SU-DHL-6 (cell line): ENCODE data around the gene SEH1L.

ENCODE experiments used
- H2AFZ ChIP-seq: fragments of 200-600 bp; sonication (generic); 2 replicates; pipeline ENCODE4 v1.6.1; 2014; ENCODE audit warnings: low read depth, mild to moderate bottlenecking, moderate library complexity, mixed read lengths, antibody characterized with exemption, low read length; ENCODE audit not compliant: severe bottlenecking
- H3F3A ChIP-seq: fragments of 200-600 bp; shearing (Covaris generic); 2 replicates; pipeline ENCODE4 v1.6.0; 2016; ENCODE audit warnings: antibody characterized with exemption, mild to moderate bottlenecking; ENCODE audit not compliant: insufficient read depth
- H3K27ac ChIP-seq: fragments of 200-600 bp; sonication (generic); 2 replicates; pipeline ENCODE4 v1.5.1; 2016; ENCODE audit warnings: low read depth, mild to moderate bottlenecking, low read length, moderate library complexity, mixed read lengths
- H3K27me3 ChIP-seq: fragments of 200-600 bp; sonication (generic), shearing (Covaris generic); 2 replicates; pipeline ENCODE4 v1.6.0; 2014; ENCODE audit warnings: mild to moderate bottlenecking, low read length
- H3K36me3 ChIP-seq: fragments of 200-600 bp; sonication (generic); 2 replicates; pipeline ENCODE4 v1.6.1; 2014; ENCODE audit warnings: mild to moderate bottlenecking, low read length, mixed read lengths
- H3K4me2 ChIP-seq: fragments of 300-600, 200-600 bp; shearing (Covaris generic), sonication (generic); 2 replicates; pipeline ENCODE4 v1.6.0; 2014; ENCODE audit warnings: low read length, low read depth, mild to moderate bottlenecking; ENCODE audit not compliant: poor library complexity, severe bottlenecking
- H3K4me3 ChIP-seq: fragments of 200-600 bp; sonication (generic); 2 replicates; pipeline ENCODE4 v1.5.1; 2014; ENCODE audit warnings: antibody characterized with exemption, low read length, mild to moderate bottlenecking, mixed read lengths; ENCODE audit not compliant: insufficient read depth, poor library complexity, severe bottlenecking
- H3K79me2 ChIP-seq: fragments of 200-600 bp; sonication (generic); 2 replicates; pipeline ENCODE4 v1.6.1; 2014; ENCODE audit warnings: mild to moderate bottlenecking, low read length, moderate library complexity; ENCODE audit not compliant: insufficient read depth
- H3K9ac ChIP-seq: fragments of 200-600 bp; sonication (generic); 2 replicates; pipeline ENCODE4 v1.7.0; 2014; ENCODE audit warnings: mild to moderate bottlenecking, low read length
- H3K9me2 ChIP-seq: fragments of 200-600 bp; sonication (generic); replicated peaks from 2 replicates; pipeline ENCODE4 v1.6.1; 2014; ENCODE audit warnings: low read length; ENCODE audit not compliant: insufficient read depth
- H3K9me3 ChIP-seq: fragments of 200-600 bp; sonication (generic); 2 replicates; pipeline ENCODE4 v1.6.1; 2014; ENCODE audit warnings: low read length, mixed read lengths; ENCODE audit not compliant: insufficient read depth
- H4K20me1 ChIP-seq: fragments of 200-600 bp; sonication (generic); 2 replicates; pipeline ENCODE4 v1.6.1; 2014; ENCODE audit warnings: low read depth, mild to moderate bottlenecking, antibody characterized with exemption, low read length, moderate library complexity, mixed read lengths
- CTCF ChIP-seq: fragments of 200-600 bp; sonication (generic); IDR thresholded peaks from one replicate; pipeline ENCODE4 v1.5.1; 2017; ENCODE audit warnings: antibody characterized with exemption, mild to moderate bottlenecking, low read length, moderate library complexity; ENCODE audit not compliant: insufficient read depth, poor library complexity, severe bottlenecking
- EZH2phosphoT487 ChIP-seq: fragments of 200-600 bp; sonication (generic), shearing (Covaris generic); conservative IDR thresholded peaks from 2 replicates; pipeline ENCODE4 v1.6.1; 2018; ENCODE audit warnings: mild to moderate bottlenecking, antibody characterized with exemption, low read length, moderate library complexity, mixed read lengths

Gene SEH1L

GRCh38 chr18:12911025-12911928 is 36.5 kb upstream of the SEH1L start:
- no peak for TF ChIP-seq EZH2phosphoT487
- no peak for TF ChIP-seq CTCF
- Histone ChIP-seq H3K27me3 (no peaks in the 10 kb centered on the region), H3K4me3 (no peak overlapping the region), H3K9ac (no peak overlapping the region), H3K27ac (no peak overlapping the region), H3K9me3 (no peaks in the 10 kb centered on the region), H3K4me2 (no peak overlapping the region), H3K36me3 (no peaks in the 10 kb centered on the region), H3K79me2 (no peaks in the 10 kb centered on the region), H4K20me1 (no peaks in the 10 kb centered on the region), H2AFZ (no peak overlapping the region), H3F3A (no peaks in the 10 kb centered on the region), H3K9me2 (no peaks in the 10 kb centered on the region)

DNA sequence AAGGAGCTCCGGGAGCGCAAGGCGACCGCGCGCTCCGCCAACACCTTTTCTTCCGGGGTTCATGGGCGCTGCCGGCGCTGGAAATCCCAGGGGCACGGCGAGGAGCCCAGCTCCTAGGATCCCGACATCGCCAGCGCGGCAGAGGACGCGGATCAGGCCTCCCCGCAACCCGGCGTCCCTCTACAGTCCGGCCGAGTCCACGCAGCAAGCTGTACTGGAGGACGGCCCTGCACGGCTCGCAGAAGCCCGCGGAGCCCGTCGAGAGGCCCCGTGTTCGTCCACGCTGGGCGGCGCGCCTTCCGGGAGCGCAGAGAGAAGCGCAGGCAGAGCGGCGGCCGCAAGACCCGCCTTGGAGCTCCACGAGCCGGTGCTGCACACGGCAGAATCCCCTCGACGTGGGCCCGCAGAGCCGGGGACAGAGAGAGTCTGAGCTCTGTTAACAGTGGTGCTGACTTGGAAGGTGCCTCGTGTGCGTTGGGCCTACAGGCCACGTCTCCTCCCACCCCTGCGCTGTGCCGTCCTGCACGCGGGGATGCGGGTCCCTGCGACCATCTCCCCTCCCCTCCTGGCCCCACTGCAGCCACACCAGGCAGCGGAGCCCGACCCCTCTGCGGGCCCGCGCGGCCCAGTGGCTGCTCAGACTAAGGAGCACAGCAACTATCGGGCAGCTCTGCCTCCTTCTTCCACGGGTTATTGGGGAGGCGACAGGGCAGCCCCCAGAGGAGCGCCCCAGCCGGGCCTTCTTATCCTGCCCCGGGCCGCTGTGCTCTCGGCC is 35.7 kb upstream of the SEH1L start:
- H2AFZ ChIP-seq: no peak overlapping the region
- H3F3A ChIP-seq: no peaks in the 10 kb centered on the region
- no peaks in the 10 kb centered on the region for H3K9me3 ChIP-seq
- no peaks in the 10 kb centered on the region for H3K36me3 ChIP-seq
- H4K20me1 ChIP-seq: no peaks in the 10 kb centered on the region
- no peaks in the 10 kb centered on the region for H3K27me3 ChIP-seq
- H3K27ac ChIP-seq: no peak overlapping the region
- H3K9me2 ChIP-seq: no peaks in the 10 kb centered on the region
- no peak overlapping the region for H3K4me2 ChIP-seq
- H3K79me2 ChIP-seq: no peaks in the 10 kb centered on the region
- no peak overlapping the region for H3K9ac ChIP-seq
- TF ChIP-seq CTCF: no peak
- TF ChIP-seq EZH2phosphoT487: no peak
- no peak overlapping the region for H3K4me3 ChIP-seq

DNA sequence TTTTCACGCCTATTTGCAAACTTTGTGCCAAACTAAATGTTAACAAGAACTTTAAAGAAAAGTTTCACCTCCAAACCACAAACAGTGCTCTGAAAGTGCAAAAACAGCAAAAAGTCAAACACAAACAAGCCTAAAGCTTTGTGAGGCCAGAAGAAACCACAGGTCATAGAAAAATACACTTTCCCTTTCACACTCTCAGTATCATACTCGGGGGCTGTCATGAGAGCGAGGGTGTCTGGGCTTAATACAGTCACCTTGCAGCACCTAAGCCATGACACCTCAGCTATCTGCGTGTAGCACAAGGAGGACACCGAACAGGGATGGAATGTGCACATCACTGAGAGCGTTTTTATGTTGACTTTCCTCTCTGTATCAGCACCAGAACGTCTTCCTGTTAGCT is 26.6 kb upstream of the SEH1L start:
- H3K9me2 ChIP-seq: no peaks in the 10 kb centered on the region
- H3K4me3 ChIP-seq: no peak overlapping the region
- H3K79me2 ChIP-seq: no peaks in the 10 kb centered on the region
- no peaks in the 10 kb centered on the region for H3F3A ChIP-seq
- no peaks in the 10 kb centered on the region for H3K9me3 ChIP-seq
- H3K9ac ChIP-seq: no peak overlapping the region
- H2AFZ ChIP-seq: no peak overlapping the region
- H3K4me2 ChIP-seq: no peak overlapping the region
- H3K36me3 ChIP-seq: no peaks in the 10 kb centered on the region
- H3K27me3 ChIP-seq: no peaks in the 10 kb centered on the region
- H4K20me1 ChIP-seq: no peaks in the 10 kb centered on the region
- no peak overlapping the region for H3K27ac ChIP-seq
- TF ChIP-seq CTCF (no peak), EZH2phosphoT487 (no peak)
